Activated CD4-positive, alpha-beta T cell treated with anti-CD3 and anti-CD28 coated beads for 36 hours (primary cell): Measurements from ENCODE around the gene KNSTRN. TPM values are rescaled to one million over a fixed set of nuclear protein-coding genes. Genes with fewer than 3 reads are reported as not detected.

ENCODE experiments used
- ATAC-seq: fragments of 200-7000 bp; cut with Tn5 transposase; one replicate; pipeline ENCODE4 v1.10.0; 2021; ENCODE audit warnings: mild to moderate bottlenecking, moderate library complexity
- CTCF ChIA-PET: fragments of 350-600 bp; sonication (Branson Sonifier 250); formaldehyde crosslinking; loops from one replicate; lab custom pipeline; 2021; ENCODE audit warnings: antibody characterized with exemption; lab: Charles Lee
- POLR2A ChIA-PET: fragments of 350-600 bp; sonication (Branson Sonifier 250); formaldehyde crosslinking; loops from one replicate; lab custom pipeline; 2021; ENCODE audit warnings: antibody characterized with exemption, inconsistent platforms; lab: Charles Lee
- DNase-seq: peaks from one replicate; pipeline ENCODE4 v3.0.0-alpha.2; 2020
- H3K27ac Mint-ChIP-seq: one replicate; pipeline ENCODE4 v1.8.0; 2021; ENCODE audit warnings: mixed read lengths
- H3K27me3 Mint-ChIP-seq: one replicate; pipeline ENCODE4 v1.8.0; 2021; ENCODE audit warnings: mixed read lengths
- H3K36me3 Mint-ChIP-seq: one replicate; pipeline ENCODE4 v1.8.0; 2021; ENCODE audit warnings: low read depth, mixed read lengths
- H3K4me1 Mint-ChIP-seq: one replicate; pipeline ENCODE4 v1.8.0; 2021; ENCODE audit warnings: mixed read lengths
- H3K4me3 Mint-ChIP-seq: one replicate; pipeline ENCODE4 v1.8.0; 2021; ENCODE audit warnings: mild to moderate bottlenecking, moderate library complexity, mixed read lengths
- H3K9me3 Mint-ChIP-seq: one replicate; pipeline ENCODE4 v1.8.0; 2021; ENCODE audit warnings: low read depth, mixed read lengths
- intact Hi-C, 2 experiments: fragments of 100-400 bp; cut with DNase I in 1 of 2; cut with micrococcal nuclease in 1 of 2; formaldehyde crosslinking; loops; one replicate each; pipeline versions ENCODE4 v1.14.2 to v1.15.1; 2022 to 2024; cut with DNase I, micrococcal nuclease
- total RNA-seq, 2 experiments: library from RNA; stranded (reverse); gene quantifications; one replicate each; pipeline ENCODE4 v1.2.3, GENCODE V29; 2021

KNSTRN gene
- total RNA-seq, 2 experiments from 2014 or later, result 56.2 to 58.8 TPM

DNA sequence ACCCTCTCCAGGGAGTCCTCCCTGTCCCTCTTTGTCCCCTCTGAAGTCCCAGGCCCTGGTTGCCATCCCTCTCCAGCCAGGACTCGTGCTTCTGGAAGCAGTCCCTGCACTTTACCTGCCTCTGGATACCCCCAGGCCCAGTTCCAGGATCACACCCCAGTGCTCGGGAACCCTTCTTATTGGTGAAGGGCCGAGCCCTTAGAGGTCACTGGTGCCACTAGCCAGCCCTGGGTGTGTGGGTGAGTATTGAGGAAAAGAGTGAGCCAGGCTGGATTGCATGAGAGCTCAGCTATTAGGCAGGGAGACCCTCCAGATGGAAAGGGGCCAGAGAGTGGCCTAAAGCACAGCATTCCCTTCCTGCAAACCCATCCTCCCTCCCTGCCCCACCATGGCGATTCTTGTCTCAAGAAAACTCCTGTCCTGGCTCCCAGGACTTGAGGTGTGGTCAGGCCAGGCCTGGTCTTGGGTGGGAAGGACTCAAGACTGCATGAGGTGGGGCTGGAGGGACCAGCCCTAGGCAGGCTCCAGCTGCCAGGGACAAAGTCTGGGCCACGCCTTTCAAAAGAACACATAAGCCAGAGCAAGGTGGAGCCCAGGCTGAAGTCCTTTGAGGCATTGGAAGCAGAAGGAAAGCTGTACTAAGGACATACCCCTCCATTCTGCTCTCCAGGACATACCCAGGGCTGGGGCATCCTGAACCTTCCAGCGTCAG, 36.5 kb upstream of the KNSTRN start:
- H3K27ac Mint-ChIP-seq, result no peak overlapping the region
- no peaks in the 10 kb centered on the region for H3K36me3 Mint-ChIP-seq
- no peak overlapping the region for H3K4me3 Mint-ChIP-seq
- DNase-seq (no peak), ATAC-seq (no peak)
- no peaks in the 10 kb centered on the region for H3K9me3 Mint-ChIP-seq
- no peaks in the 10 kb centered on the region for H3K4me1 Mint-ChIP-seq
- ChIA-PET CTCF (interaction anchor here (0.7 to 11.4 kb wide), 4 partner anchors 8 to 75 kb away, joined by 3 to 151 read pairs (median 8); no protein-coding TSS in a partner anchor), POLR2A (no interaction called here)
- intact Hi-C loops, result no loop called here
- no peaks in the 10 kb centered on the region for H3K27me3 Mint-ChIP-seq

DNA sequence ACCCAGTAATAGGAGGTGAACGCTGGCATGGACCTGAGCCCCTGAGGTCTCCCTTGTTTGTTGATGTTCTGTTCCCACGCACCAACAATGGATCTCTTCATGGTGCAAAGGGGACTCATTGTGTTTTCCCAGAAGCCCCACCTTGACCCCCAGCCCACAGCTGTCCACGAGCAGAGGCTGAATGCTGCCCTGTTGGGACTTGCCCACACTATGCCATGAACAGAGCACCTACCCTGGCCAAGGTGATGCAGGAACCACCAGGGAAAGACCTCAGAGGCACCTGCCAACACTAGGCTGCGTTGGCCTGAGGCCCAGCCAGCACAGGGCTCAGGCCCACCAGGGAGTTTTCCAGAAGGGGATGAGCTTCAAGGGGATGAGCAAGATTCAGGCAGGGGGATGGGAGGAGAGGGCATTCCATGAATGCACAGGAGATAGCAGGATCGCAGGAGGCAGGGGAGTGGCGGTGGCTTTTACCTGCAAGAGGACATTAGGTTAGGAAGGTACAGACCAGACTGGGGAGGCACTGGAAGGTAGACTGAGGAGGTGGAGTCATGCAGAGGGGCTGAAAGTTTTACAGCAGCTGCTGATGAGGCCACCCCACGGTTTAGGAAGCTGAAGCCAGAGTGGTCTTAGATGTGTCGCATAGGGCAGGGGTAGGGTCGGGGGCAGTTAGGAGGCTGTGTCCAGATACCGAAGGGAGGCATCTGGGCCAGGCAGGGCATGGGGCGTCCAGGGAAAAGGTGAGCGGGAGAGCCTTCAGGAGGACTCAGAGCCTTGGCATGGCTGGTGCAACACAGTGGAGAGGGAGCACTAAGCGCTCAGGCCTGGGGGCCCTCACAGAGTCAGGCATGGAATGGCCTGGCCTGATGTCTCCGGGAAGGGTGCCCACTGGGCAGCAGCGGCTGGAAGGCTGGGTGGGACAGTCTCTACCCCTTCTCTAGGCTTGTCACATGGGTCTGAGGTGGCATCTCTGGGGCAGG, 35.7 kb upstream of the KNSTRN start:
- ChIA-PET CTCF (interaction anchor here (0.7 to 11.4 kb wide), 2 partner anchors 21 to 75 kb away, joined by 3 to 151 read pairs; no protein-coding TSS in a partner anchor), POLR2A (no interaction called here)
- intact Hi-C loops, result no loop called here
- no peak overlapping the region for H3K27ac Mint-ChIP-seq
- no peak overlapping the region for H3K4me3 Mint-ChIP-seq
- no peak for ATAC-seq
- no peaks in the 10 kb centered on the region for H3K4me1 Mint-ChIP-seq
- no peaks in the 10 kb centered on the region for H3K36me3 Mint-ChIP-seq
- no peaks in the 10 kb centered on the region for H3K27me3 Mint-ChIP-seq
- H3K9me3 Mint-ChIP-seq, result no peaks in the 10 kb centered on the region
- DNase-seq, result no peak

DNA sequence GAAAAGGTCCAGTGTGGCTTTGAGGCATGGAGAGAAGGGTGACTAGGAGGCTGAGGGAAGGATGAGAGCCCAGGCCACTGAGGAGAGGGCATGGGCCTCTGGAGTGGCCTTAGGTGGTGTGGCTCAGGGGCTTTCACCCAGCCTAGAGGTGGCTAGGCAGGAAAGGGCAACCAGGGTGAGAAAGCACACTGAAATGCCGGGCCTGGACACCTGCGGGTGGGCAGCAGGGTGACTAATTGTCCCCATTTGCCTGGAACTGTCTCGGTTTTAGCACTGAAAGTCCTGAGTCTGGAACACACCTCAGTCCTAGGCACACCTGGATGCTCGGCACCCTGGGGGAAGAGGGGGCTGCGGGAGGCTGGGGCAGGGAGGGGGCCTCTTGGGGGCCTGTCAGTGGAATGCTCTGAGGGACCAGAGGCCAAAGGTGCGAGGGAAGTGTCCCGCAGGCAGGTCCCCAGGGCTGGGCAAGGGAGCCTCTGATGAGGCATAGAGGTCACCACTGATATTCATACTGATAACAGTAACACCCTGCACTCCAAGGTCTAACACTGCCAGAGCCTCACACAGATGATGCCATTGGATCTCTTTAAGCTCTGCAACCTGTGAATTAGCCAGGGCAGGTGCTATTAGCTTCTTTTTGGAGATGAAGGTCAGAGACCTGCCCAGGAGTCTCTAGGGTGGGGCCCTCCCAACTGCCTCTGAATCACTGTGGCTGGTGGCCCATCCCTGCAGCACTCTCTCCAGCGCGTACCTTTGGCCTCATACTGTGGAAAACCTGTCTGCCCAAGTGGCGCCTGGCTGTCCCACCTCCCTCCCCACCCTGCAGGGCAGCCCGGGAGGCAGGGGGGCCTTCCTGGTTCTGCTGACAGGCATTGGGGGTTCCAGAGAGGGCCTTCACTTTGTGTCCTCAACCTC, 34.7 kb upstream of the KNSTRN start:
- intact Hi-C loops, result no loop called here
- DNase-seq (no peak), ATAC-seq (no peak)
- Mint-ChIP-seq H3K27me3 (no peaks in the 10 kb centered on the region), H3K4me3 (no peak overlapping the region), H3K27ac (no peak overlapping the region), H3K4me1 (no peaks in the 10 kb centered on the region), H3K36me3 (no peaks in the 10 kb centered on the region), H3K9me3 (no peaks in the 10 kb centered on the region)
- ChIA-PET CTCF (interaction anchor here (11.4 kb wide), 1 partner anchor 74 kb away, joined by 151 read pairs; no protein-coding TSS in a partner anchor), POLR2A (no interaction called here)

DNA sequence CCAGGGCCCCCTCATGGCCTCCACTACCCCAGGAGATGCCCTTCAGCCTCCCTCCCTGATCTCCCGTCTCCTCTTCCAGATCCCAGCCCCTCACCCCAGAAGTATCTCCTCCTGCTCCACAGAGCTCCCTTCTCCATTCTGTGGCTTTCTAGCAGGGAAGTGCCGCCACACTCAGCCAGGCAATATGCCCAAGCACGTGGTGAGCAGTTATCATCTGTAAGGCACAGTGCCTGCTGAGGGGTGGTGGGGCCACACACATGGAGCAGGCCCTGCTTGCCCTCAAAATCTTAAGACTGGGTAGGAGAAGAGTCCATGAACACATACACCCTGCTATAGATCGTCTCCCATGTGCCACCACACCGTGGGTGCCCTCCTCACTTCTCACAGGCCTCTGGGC, 34.0 kb upstream of the KNSTRN start:
- Mint-ChIP-seq H3K4me1 (no peaks in the 10 kb centered on the region), H3K36me3 (no peaks in the 10 kb centered on the region), H3K4me3 (no peak overlapping the region), H3K27me3 (no peaks in the 10 kb centered on the region), H3K9me3 (no peaks in the 10 kb centered on the region), H3K27ac (no peak overlapping the region)
- ChIA-PET POLR2A (no interaction called here), CTCF (interaction anchor here (0.5 kb wide), 1 partner anchor 585 kb away, joined by 3 read pairs; no protein-coding TSS in a partner anchor)
- no peak for ATAC-seq
- intact Hi-C loops, result no loop called here
- no peak for DNase-seq

DNA sequence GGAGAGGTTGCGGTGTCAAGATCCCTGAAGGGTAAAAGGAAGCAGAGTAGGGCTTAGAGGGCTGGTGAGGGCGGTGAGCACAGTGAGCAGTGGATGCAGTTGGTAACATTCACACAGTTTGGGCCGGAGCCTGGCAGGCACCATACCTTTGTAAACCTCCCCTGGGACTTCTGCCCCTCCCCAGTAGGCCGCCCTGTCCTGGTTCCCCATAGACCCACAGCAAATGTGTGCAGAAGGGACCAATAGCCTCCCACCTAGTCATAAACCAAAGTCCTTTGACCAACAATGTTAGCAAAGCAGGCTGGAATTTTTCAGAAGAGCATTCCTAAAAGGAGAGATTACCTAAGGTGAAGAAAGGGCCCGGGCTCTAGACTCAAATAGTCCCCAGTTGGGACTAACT, 33.4 kb upstream of the KNSTRN start:
- intact Hi-C loops, result no loop called here
- no peaks in the 10 kb centered on the region for H3K4me1 Mint-ChIP-seq
- DNase-seq, result no peak
- H3K27me3 Mint-ChIP-seq, result no peaks in the 10 kb centered on the region
- no peak for ATAC-seq
- no peak overlapping the region for H3K27ac Mint-ChIP-seq
- CTCF ChIA-PET, result interaction anchor here (0.5 to 1.2 kb wide), 2 partner anchors 17 to 586 kb away, joined by 3 read pairs; no protein-coding TSS in a partner anchor
- POLR2A ChIA-PET, result no interaction called here
- H3K9me3 Mint-ChIP-seq, result no peaks in the 10 kb centered on the region
- no peak overlapping the region for H3K4me3 Mint-ChIP-seq
- H3K36me3 Mint-ChIP-seq, result no peaks in the 10 kb centered on the region

DNA sequence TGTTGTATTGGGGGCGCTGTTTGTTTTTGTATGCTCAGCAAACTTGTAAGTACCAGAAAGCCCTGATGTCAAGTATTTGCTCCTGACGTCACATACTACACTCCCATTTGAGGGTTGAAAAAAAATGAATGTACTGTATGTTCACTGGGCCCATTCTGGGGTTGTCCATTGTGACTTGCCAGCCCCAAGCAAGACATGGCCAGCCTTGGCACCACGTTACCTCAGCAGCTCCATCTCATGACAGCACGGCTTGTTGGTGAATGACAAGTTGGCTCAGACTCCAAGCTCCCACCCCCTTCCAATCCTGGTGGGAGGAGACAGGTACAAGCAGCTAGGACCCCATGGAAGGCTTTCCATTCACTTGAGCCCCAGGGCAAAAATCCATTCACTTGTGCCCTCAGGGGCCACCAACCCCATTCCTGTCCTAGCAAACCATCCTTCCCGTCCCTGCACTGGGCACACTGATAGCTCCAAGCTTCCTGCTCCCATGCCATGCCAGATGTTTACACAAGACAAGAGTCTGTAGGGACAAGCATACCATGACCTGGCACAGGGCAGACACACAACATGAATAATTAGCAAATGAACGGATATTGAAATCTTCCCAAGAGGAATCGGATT, 30.1 kb upstream of the KNSTRN start:
- ATAC-seq (no peak), DNase-seq (no peak)
- Mint-ChIP-seq H3K27ac (no peak overlapping the region), H3K27me3 (peaks cover 7% of the 10 kb centered on the region), H3K9me3 (no peaks in the 10 kb centered on the region), H3K4me3 (no peak overlapping the region), H3K4me1 (no peaks in the 10 kb centered on the region), H3K36me3 (no peaks in the 10 kb centered on the region)
- intact Hi-C loops, result no loop called here
- CTCF ChIA-PET, result interaction anchor here (0.8 to 1.6 kb wide), 4 partner anchors 13 to 73 kb away, joined by 3 to 5 read pairs (median 4); partner anchors contain the start of gene PLCB2
- POLR2A ChIA-PET, result no interaction called here

DNA sequence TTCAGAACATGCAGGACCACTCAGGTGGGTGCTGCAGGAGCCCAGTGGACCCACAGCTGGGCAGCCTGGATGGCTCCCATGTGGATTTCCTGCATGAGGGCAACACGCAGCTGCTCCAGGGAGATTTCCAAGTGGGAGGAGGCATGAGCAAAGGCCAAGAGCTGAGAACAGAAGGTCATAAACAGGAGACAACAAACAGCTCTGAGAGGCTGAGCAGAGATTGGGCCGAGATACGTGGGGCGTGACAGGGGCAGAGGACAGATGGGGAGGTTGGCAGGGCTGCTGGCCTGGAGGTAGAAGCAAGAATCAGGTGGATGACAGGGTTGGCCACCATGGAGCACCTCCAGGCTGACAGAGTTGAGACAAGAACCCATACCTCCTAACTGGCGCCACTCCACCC, 28.8 kb upstream of the KNSTRN start:
- CTCF ChIA-PET, result interaction anchor here (0.6 to 2.8 kb wide), 4 partner anchors 9 to 448 kb away, joined by 4 to 10 read pairs (median 6); partner anchors contain the start of gene CCDC9B
- Mint-ChIP-seq H3K4me3 (no peak overlapping the region), H3K36me3 (no peaks in the 10 kb centered on the region), H3K4me1 (peaks cover 2% of the 10 kb centered on the region), H3K27ac (no peak overlapping the region), H3K9me3 (no peaks in the 10 kb centered on the region), H3K27me3 (peaks cover 7% of the 10 kb centered on the region)
- POLR2A ChIA-PET, result no interaction called here
- intact Hi-C loops, result no loop called here
- no peak for ATAC-seq
- DNase-seq, result no peak

DNA sequence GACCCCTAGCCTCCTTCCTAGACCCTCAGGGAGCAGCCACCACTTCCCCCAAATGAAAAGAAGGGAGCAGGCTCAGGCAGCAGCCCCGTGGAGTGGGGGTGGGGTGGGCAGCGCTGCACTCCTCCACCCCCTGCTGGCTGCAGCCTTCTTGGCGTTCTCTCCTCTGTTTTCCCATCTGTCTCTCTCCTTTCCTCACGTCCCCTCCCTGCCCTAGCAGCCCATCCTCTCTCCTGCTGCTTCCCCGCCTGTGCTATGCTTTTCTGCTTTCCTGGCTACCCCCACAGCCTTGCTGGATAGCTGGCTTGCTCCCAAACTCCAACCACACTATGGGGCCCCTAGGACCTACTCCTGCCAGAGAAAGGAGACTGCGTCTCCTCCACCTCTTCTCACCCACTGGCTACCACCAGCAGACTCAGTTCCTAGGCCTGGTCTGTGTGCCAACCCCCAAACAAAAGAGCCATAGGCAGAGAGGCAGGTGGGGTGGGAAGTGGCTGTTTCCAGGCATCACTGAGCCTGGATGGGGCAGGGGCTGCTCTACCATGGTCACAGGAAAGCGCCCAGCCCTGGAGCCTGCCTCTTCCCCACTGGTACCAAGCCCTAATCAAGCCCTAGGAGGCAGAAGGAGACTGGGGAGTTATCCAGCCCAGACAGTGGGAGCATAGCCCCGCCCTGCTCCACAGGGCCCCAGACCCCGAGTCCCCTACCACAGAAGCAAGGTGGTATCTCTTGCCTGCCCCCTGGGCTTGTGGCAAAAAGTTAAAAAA, 27.9 kb upstream of the KNSTRN start:
- ATAC-seq (no peak), DNase-seq (peak; percentile 30)
- ChIA-PET POLR2A (no interaction called here), CTCF (interaction anchor here (0.7 to 2.8 kb wide), 7 partner anchors 10 to 153 kb away, joined by 3 to 10 read pairs (median 5); partner anchors contain the start of gene CCDC9B)
- H3K4me3 Mint-ChIP-seq, result no peak overlapping the region
- no peaks in the 10 kb centered on the region for H3K36me3 Mint-ChIP-seq
- peaks cover 3% of the 10 kb centered on the region for H3K4me1 Mint-ChIP-seq
- H3K27ac Mint-ChIP-seq, result no peak overlapping the region
- no peaks in the 10 kb centered on the region for H3K9me3 Mint-ChIP-seq
- H3K27me3 Mint-ChIP-seq, result peaks cover 7% of the 10 kb centered on the region
- intact Hi-C loops, result no loop called here

DNA sequence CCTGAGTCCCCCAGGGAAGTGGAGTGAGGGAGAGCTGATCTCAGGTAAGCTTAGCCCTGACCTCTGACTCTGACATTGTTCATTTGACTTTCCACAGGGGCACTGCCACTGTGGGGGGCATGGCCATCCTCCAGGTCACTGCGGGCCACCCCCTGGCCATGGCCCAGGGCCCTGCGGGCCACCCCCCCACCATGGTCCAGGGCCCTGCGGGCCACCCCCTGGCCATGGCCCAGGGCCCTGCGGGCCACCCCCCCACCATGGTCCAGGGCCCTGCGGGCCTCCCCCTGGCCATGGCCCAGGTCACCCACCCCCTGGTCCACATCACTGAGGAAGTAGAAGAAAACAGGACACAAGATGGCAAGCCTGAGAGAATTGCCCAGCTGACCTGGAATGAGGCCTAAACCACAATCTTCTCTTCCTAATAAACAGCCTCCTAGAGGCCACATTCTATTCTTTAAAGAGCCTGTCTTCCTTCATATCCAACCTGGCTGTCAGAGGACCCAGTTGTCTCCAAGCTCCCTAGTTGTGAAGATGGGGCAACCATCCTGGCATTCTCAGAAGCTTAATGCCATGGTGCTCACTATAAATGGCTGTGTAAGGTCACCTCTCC, 26.4 kb upstream of the KNSTRN start:
- Mint-ChIP-seq H3K36me3 (no peaks in the 10 kb centered on the region), H3K9me3 (no peaks in the 10 kb centered on the region), H3K4me3 (no peak overlapping the region), H3K4me1 (peaks cover 3% of the 10 kb centered on the region), H3K27ac (no peak overlapping the region), H3K27me3 (peaks cover 7% of the 10 kb centered on the region)
- ATAC-seq (no peak), DNase-seq (no peak)
- intact Hi-C loops, result no loop called here
- ChIA-PET CTCF (interaction anchor here (0.6 to 2.8 kb wide), 6 partner anchors 12 to 186 kb away, joined by 3 to 10 read pairs (median 4); no protein-coding TSS in a partner anchor), POLR2A (no interaction called here)
